Erythroblast (primary cell): ENCODE data around the gene HRAS.

Experiments used
- GATA1 ChIP-seq: IDR thresholded peaks from 2 replicates; pipeline ENCODE4 v1.6.1; 2011; ENCODE audit warnings: low read depth, mild to moderate bottlenecking, control low read depth, low read length, moderate library complexity
- POLR2A ChIP-seq: IDR thresholded peaks from 2 replicates; pipeline ENCODE4 v1.6.1; 2011; ENCODE audit warnings: mild to moderate bottlenecking, low read length

DNA sequence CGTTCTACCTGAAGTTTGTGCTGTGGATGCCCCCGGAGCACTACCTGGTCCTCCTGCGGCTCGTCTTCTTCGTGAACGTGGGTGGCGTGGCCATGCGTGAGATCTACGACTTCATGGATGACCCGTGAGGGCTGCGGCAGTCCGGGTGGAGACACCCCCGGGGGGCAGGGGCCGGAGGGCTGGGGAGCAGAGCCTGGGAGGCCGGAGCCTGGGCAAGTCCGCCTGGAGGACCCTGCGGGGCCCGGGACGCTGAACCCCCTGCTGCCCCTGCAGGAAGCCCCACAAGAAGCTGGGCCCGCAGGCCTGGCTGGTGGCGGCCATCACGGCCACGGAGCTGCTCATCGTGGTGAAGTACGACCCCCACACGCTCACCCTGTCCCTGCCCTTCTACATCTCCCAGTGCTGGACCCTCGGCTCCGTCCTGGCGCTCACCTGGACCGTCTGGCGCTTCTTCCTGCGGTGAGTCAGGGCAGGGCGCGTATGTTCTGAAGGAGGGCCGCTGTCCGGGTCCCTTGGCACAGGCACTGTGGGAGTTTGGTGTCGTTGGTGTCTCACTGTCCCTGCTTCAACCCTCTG is 45.7 kb downstream of the HRAS start:
- TF ChIP-seq POLR2A (no peak), GATA1 (no peak)
